ENCODE measurements around the gene JAKMIP1. TPM values are rescaled to one million over a fixed set of nuclear protein-coding genes. Genes with fewer than 3 reads are reported as not detected.

Gene JAKMIP1
- total RNA-seq, 8 experiments from 2014 or later = 1.0 to 10.8 (median 7.6) TPM; not detected in 3

GRCh38 chr4:6235012-6235411 lies 34.7 kb upstream of the JAKMIP1 start:
- in situ Hi-C loops (cut with MboI; ENCODE audit: low pct_unique_long_range_greater_than_20kb in 2 of 9, low sequenced_read_pairs in 9 of 9, unreplicated experiment in 9 of 9) = loop anchor here in 1 of 9 experiments (25.0 kb wide), 1 partner anchor 98 kb away; no protein-coding TSS in a partner anchor
- no peak overlapping the region for H3K27ac ChIP-seq

DNA sequence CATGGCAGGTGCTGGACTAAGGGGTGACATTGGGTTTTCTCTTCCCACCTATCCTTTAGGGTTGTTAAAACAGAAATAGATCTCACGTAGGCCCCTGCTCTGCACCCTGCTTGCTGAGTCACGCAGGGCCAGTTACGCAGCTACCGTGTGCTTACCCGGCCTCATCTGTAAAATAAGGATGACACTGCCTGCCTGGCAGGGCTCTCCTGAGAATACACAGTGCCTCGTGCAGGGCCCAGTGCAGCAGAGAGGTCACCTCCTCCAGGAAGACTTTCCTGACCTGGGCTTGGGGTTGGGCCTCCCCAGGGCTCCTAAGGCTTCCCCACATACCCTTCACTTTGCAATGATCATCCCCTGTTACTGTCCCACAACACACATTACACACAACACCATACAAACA lies 33.6 kb upstream of the JAKMIP1 start:
- ATAC-seq (replicated peaks in 6 of 8) = peak in 5 of 8 experiments; percentile 78 to 94 (median 87)
- Histone ChIP-seq H3K4me3 (no peak overlapping the region), H3K27ac (no peak overlapping the region), H3K4me1 (replicated peaks in 1 of 2) (no peaks in the 10 kb centered on the region)
- in situ Hi-C loops (cut with MboI; ENCODE audit: low pct_unique_long_range_greater_than_20kb in 2 of 9, low sequenced_read_pairs in 9 of 9, unreplicated experiment in 9 of 9) = loop anchor here in 1 of 9 experiments (25.0 kb wide), 1 partner anchor 97 kb away; no protein-coding TSS in a partner anchor
- WGBS, 10 experiments = 0 to 80% (median 32%) methylated on average over 1 to 5 of the region's 6 CpGs; no CpG with 5 or more reads in 4 of the 10 experiments

More at GRCh38 chr4:6235012-6235411, 34.7 kb upstream of the JAKMIP1 start:
- no peaks in the 10 kb centered on the region for H3K4me1 ChIP-seq (replicated peaks in 1 of 2)
- 17 to 100% (median 60%) methylated on average over 1 to 3 of the region's 7 CpGs; no CpG with 5 or more reads in 3 of the 10 experiments for WGBS, 10 experiments
- no peak for ATAC-seq (replicated peaks in 6 of 8)
- no peak overlapping the region for H3K4me3 ChIP-seq

- WGBS, 10 experiments = 20 to 93% (median 72%) methylated on average over 1 to 11 of the region's 30 CpGs
- Histone ChIP-seq H3K4me3 (no peak overlapping the region), H3K27ac (no peak overlapping the region), H3K4me1 (replicated peaks in 1 of 2) (no peaks in the 10 kb centered on the region)
- in situ Hi-C loops (cut with MboI; ENCODE audit: low pct_unique_long_range_greater_than_20kb in 2 of 9, low sequenced_read_pairs in 9 of 9, unreplicated experiment in 9 of 9) = loop anchor here in 1 of 9 experiments (25.0 kb wide), 1 partner anchor 96 kb away; no protein-coding TSS in a partner anchor
- ATAC-seq (replicated peaks in 6 of 8) = no peak
Measured at GRCh38 chr4:6232836-6233785, 32.8 kb upstream of the JAKMIP1 start.

- Histone ChIP-seq H3K4me1 (replicated peaks in 1 of 2) (no peaks in the 10 kb centered on the region), H3K27ac (no peak overlapping the region), H3K4me3 (no peak overlapping the region)
- WGBS, 10 experiments = 0 to 80% (median 57%) methylated on average over 1 to 7 of the region's 7 CpGs
- no peak for ATAC-seq (replicated peaks in 6 of 8)
- in situ Hi-C loops (cut with MboI; ENCODE audit: low pct_unique_long_range_greater_than_20kb in 2 of 9, low sequenced_read_pairs in 9 of 9, unreplicated experiment in 9 of 9) = loop anchor here in 1 of 9 experiments (25.0 kb wide), 1 partner anchor 94 kb away; no protein-coding TSS in a partner anchor
Measured at GRCh38 chr4:6231663-6232165, 31.4 kb upstream of the JAKMIP1 start.

- in situ Hi-C loops (cut with MboI; ENCODE audit: low pct_unique_long_range_greater_than_20kb in 2 of 9, low sequenced_read_pairs in 9 of 9, unreplicated experiment in 9 of 9) = loop anchor here in 1 of 9 experiments (25.0 kb wide), 1 partner anchor 94 kb away; no protein-coding TSS in a partner anchor
- Histone ChIP-seq H3K4me1 (replicated peaks in 1 of 2) (no peaks in the 10 kb centered on the region), H3K27ac (no peak overlapping the region), H3K4me3 (no peak overlapping the region)
- ATAC-seq (replicated peaks in 6 of 8) = no peak
- WGBS, 10 experiments = 37 to 90% (median 80%) methylated on average over 1 to 6 of the region's 21 CpGs; no CpG with 5 or more reads in 2 of the 10 experiments
Measured at GRCh38 chr4:6230827-6231662, 30.7 kb upstream of the JAKMIP1 start.

GRCh38 chr4:6230502-6230785 lies 30.1 kb upstream of the JAKMIP1 start:
- Histone ChIP-seq H3K4me3 (no peak overlapping the region), H3K27ac (no peak overlapping the region), H3K4me1 (replicated peaks in 1 of 2) (no peaks in the 10 kb centered on the region)
- in situ Hi-C loops (cut with MboI; ENCODE audit: low pct_unique_long_range_greater_than_20kb in 2 of 9, low sequenced_read_pairs in 9 of 9, unreplicated experiment in 9 of 9) = loop anchor here in 1 of 9 experiments (25.0 kb wide), 1 partner anchor 93 kb away; no protein-coding TSS in a partner anchor
- no peak for ATAC-seq (replicated peaks in 6 of 8)
- WGBS, 10 experiments = 0 to 100% (median 59%) methylated on average over 1 to 2 of the region's 3 CpGs; no CpG with 5 or more reads in 4 of the 10 experiments

DNA sequence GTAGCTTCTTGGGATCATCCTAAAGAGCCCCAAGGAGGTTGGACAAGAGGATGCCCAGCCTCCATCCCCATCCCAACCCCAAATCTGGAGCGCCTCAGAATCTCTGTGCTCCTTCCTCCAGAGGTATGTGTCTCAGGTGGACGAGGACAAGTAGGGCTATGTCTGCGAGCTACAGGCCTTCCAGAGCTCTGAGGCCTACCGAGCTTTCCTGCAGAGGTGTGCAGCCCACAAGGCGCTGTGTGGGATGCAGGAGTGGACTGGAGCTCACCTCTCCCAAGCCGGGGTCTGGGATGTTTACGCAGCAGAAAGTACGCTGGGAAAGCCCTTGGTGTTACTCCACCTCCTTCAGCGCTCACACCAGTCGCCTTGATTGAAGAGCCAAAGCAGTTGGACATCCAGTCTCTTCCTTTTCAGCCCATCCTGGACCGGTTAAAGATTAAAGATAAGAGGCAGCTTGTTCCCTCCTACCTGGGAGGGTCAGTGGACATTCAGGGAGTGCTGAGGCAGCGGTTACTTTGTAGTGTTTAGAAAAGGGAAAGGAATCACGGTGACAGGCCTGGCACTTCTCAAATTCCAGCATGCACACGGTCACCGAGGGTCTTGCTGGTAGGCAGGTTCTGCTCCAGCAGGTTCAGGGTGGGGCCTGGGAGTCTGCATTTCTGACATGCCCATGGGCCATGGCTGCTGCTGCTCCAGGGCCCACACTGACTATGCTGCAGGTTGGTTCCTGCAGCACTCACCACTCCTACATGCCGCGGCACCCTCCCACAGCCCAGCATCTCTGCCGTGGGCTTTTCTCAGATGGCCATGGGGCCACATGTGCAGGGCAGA lies 29.5 kb upstream of the JAKMIP1 start:
- H3K27ac ChIP-seq = no peak overlapping the region
- no peak overlapping the region for H3K4me3 ChIP-seq
- 40 to 71% (median 58%) methylated on average over 1 to 7 of the region's 18 CpGs; no CpG with 5 or more reads in 5 of the 10 experiments for WGBS, 10 experiments
- H3K4me1 ChIP-seq (replicated peaks in 1 of 2) = no peaks in the 10 kb centered on the region
- no peak for ATAC-seq (replicated peaks in 6 of 8)
- in situ Hi-C loops (cut with MboI; ENCODE audit: low pct_unique_long_range_greater_than_20kb in 2 of 9, low sequenced_read_pairs in 9 of 9, unreplicated experiment in 9 of 9) = loop anchor here in 1 of 9 experiments (25.0 kb wide), 1 partner anchor 93 kb away; no protein-coding TSS in a partner anchor

DNA sequence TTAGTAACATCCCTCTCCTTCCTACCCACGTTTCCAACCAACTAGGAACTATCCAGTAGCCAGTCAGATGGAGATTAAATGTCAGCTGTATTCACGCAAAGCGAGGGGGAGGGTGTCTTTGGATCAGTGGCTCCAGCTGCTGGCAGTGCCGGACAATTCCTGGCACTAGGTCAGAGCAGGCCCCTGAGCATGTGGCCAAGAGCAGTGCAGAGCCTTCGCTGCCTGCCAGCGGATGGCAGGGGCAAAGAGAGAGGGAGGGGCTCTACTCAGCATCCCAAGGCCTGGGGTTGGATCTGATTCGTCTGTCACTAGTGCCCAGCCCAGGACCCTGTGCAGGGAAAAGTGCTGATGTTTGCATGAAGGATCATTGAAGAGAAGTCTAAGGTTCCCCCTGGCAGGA lies 28.7 kb upstream of the JAKMIP1 start:
- ATAC-seq (replicated peaks in 6 of 8) = peak in 4 of 8 experiments; percentile 24 to 51 (median 36)
- Histone ChIP-seq H3K27ac (no peak overlapping the region), H3K4me1 (replicated peaks in 1 of 2) (no peaks in the 10 kb centered on the region), H3K4me3 (no peak overlapping the region)
- in situ Hi-C loops (cut with MboI; ENCODE audit: low pct_unique_long_range_greater_than_20kb in 2 of 9, low sequenced_read_pairs in 9 of 9, unreplicated experiment in 9 of 9) = loop anchor here in 1 of 9 experiments (25.0 kb wide), 1 partner anchor 92 kb away; no protein-coding TSS in a partner anchor
- WGBS, 10 experiments = 0 to 80% (median 33%) methylated on average over 1 to 7 of the region's 7 CpGs; no CpG with 5 or more reads in 1 of the 10 experiments

DNA sequence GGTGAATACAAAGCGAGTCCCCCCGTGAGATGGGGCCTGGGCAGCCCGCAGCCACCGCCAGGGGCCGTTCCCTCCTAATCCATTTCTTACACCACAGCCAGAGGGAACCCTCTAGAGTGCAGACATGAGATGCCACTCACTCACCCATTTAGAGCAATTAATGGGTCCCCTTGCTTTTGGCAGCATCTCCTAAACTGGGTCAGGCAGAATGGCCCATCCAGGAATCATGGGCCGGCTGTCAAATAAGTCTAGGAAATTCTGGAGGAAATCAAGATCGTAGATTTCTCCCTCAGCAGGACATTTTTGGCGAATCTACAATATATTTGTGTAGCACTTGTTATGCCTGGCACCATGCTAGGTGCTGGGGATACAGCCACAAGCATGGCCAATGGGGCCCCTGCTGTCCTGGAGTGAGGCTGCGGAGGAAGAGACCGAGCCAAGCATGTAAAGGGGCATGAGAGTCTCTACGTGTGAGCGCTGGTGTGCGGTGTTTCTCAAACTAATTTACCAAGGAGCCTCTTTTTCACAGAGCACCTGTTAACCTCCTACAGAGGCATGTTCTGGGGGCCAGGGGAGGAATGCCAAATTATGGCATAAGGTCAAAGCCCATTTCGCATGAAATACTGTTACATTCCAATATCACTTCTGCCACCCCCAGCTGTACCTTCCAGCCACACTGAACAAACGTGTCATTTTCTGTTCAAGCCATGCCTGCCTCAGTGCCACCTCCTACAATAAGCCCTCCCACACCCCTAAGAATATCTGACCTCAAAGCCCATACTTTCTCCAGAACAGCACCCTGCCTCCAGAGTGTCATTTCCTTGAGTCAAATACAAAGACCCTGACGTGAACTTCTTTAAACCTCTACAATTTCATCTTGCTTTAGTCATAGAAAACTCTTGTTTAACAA lies 28.1 kb upstream of the JAKMIP1 start:
- H3K4me3 ChIP-seq = no peak overlapping the region
- in situ Hi-C loops (cut with MboI; ENCODE audit: low pct_unique_long_range_greater_than_20kb in 2 of 9, low sequenced_read_pairs in 9 of 9, unreplicated experiment in 9 of 9) = loop anchor here in 1 of 9 experiments (25.0 kb wide), 1 partner anchor 91 kb away; no protein-coding TSS in a partner anchor
- H3K4me1 ChIP-seq (replicated peaks in 1 of 2) = no peaks in the 10 kb centered on the region
- no peak for ATAC-seq (replicated peaks in 6 of 8)
- 17 to 85% (median 51%) methylated on average over 1 to 6 of the region's 16 CpGs; no CpG with 5 or more reads in 1 of the 10 experiments for WGBS, 10 experiments
- H3K27ac ChIP-seq = no peak overlapping the region

GRCh38 chr4:6227412-6228157 lies 27.2 kb upstream of the JAKMIP1 start:
- ATAC-seq (replicated peaks in 6 of 8) = no peak
- Histone ChIP-seq H3K4me3 (no peak overlapping the region), H3K27ac (no peak overlapping the region), H3K4me1 (replicated peaks in 1 of 2) (no peaks in the 10 kb centered on the region)
- in situ Hi-C loops (cut with MboI; ENCODE audit: low pct_unique_long_range_greater_than_20kb in 2 of 9, low sequenced_read_pairs in 9 of 9, unreplicated experiment in 9 of 9) = loop anchor here in 1 of 9 experiments (25.0 kb wide), 1 partner anchor 90 kb away; no protein-coding TSS in a partner anchor
- 0 to 67% (median 59%) methylated on average over 1 to 7 of the region's 12 CpGs; no CpG with 5 or more reads in 3 of the 10 experiments for WGBS, 10 experiments
